ENCODE results near the gene PFKP.

PFKP gene

DNA sequence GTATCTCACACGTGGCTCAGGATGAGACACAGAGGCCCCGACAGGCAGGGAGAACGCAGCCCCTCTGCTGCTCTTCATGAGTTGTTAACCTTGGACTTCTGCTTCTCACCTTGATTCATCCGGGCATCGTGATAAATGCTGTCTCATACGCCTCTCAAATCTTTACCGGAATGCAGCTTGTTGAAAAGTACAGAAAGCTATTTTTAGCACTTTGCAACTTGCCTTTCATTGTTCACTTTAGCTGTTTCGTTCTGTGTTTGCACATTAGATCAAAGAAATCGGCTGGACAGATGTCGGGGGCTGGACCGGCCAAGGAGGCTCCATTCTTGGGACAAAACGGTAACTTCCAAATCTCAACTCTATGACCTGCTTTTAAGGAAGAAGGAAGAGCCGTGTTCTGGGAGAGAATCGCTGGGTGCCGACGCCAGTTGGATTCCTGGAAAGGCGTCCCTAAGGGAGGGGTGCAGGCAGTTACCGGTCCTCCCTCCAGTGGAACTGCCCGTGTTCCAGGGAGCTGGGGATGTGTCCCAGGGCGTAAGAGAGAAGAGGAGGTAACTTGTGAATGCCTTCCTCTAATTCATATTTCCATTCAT lies 49.3 kb downstream of the PFKP start:
- Histone ChIP-seq H3K79me2 (ENCODE audit: control insufficient read depth, low read length) (no peaks in the 10 kb centered on the region), H3K4me2 (ENCODE audit: low read length) (no peak overlapping the region), H3K27ac (ENCODE audit: low read depth, low read length) (no peak overlapping the region), H3K27me3 (ENCODE audit: control insufficient read depth, low read length) (no peaks in the 10 kb centered on the region), H3K9me3 (ENCODE audit: control insufficient read depth, insufficient read depth, low read length) (no peaks in the 10 kb centered on the region), H3F3A (ENCODE audit: control insufficient read depth, insufficient read depth) (no peaks in the 10 kb centered on the region), H3K36me3 (ENCODE audit: control insufficient read depth, low read length) (peaks cover 87% of the 10 kb centered on the region), H4K20me1 (ENCODE audit: control insufficient read depth, insufficient read depth, low read depth, low read length) (no peaks in the 10 kb centered on the region), H3K4me1 (ENCODE audit: control insufficient read depth, low read length) (no peaks in the 10 kb centered on the region), H3K4me3 (ENCODE audit: low read length) (no peak overlapping the region), H3K9me2 (replicated peaks; ENCODE audit: control insufficient read depth, low read length) (no peaks in the 10 kb centered on the region)
- TF ChIP-seq CTCF (IDR thresholded peaks at IDR 0.05; ENCODE audit: low read depth, low read length, poor library complexity, severe bottlenecking) = no peak
- TF ChIP-seq EZH2phosphoT487 (IDR thresholded peaks at IDR 0.05; ENCODE audit: borderline replicate concordance, low read length) = no peak

DNA sequence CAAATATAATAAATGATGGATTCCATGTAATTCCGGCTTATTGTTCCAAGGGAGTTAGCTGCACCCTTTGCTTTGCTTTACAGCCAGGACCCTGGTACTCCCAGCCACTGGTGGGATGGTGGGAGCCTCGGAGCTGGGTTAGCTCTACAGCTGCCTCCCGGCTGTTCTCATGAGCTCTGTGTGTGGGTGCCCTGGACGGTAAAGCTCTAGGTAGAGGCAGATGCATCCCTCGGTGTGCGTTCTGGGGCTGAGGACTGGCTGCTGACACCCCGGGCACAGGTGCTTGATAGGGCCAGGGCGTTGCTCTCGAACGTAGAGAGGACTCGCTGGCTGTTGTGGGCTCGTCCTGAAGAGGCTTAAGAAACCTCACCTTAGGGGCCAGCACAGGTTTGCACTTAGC lies 50.1 kb downstream of the PFKP start:
- H3K27me3 ChIP-seq (ENCODE audit: control insufficient read depth, low read length) = no peaks in the 10 kb centered on the region
- no peaks in the 10 kb centered on the region for H3K9me3 ChIP-seq (ENCODE audit: control insufficient read depth, insufficient read depth, low read length)
- H3K4me1 ChIP-seq (ENCODE audit: control insufficient read depth, low read length) = no peaks in the 10 kb centered on the region
- TF ChIP-seq EZH2phosphoT487 (IDR thresholded peaks at IDR 0.05; ENCODE audit: borderline replicate concordance, low read length) (no peak), CTCF (IDR thresholded peaks at IDR 0.05; ENCODE audit: low read depth, low read length, poor library complexity, severe bottlenecking) (no peak)
- no peaks in the 10 kb centered on the region for H3K79me2 ChIP-seq (ENCODE audit: control insufficient read depth, low read length)
- no peaks in the 10 kb centered on the region for H4K20me1 ChIP-seq (ENCODE audit: control insufficient read depth, insufficient read depth, low read depth, low read length)
- no peak overlapping the region for H3K4me2 ChIP-seq (ENCODE audit: low read length)
- peaks cover 86% of the 10 kb centered on the region for H3K36me3 ChIP-seq (ENCODE audit: control insufficient read depth, low read length)
- H3K4me3 ChIP-seq (ENCODE audit: low read length) = no peak overlapping the region
- no peaks in the 10 kb centered on the region for H3K9me2 ChIP-seq (replicated peaks; ENCODE audit: control insufficient read depth, low read length)
- H3K27ac ChIP-seq (ENCODE audit: low read depth, low read length) = no peak overlapping the region
- H3F3A ChIP-seq (ENCODE audit: control insufficient read depth, insufficient read depth) = no peaks in the 10 kb centered on the region

DNA sequence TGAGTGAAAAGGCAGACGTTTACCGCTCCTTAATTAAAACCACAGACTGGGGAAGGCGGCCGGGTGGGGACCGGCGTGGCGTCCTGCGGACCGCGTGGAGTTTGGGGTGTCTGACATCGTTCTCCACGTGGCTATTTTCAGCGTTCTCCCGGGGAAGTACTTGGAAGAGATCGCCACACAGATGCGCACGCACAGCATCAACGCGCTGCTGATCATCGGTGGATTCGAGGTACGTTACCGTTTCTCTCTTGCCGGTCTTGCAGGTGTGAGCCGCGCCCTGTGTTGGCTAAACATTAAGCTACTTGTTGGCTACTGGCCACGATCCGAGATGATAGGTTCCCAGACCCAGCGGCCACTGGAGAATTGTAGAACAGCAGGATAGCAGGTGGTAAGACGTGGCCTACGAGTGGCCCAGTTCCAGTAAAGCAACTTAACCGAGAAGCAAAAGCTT lies 51.3 kb downstream of the PFKP start:
- Histone ChIP-seq H3K4me1 (ENCODE audit: control insufficient read depth, low read length) (no peaks in the 10 kb centered on the region), H3F3A (ENCODE audit: control insufficient read depth, insufficient read depth) (no peaks in the 10 kb centered on the region), H3K36me3 (ENCODE audit: control insufficient read depth, low read length) (peaks cover 86% of the 10 kb centered on the region), H3K4me3 (ENCODE audit: low read length) (no peak overlapping the region), H3K9me3 (ENCODE audit: control insufficient read depth, insufficient read depth, low read length) (no peaks in the 10 kb centered on the region), H3K27me3 (ENCODE audit: control insufficient read depth, low read length) (no peaks in the 10 kb centered on the region), H3K4me2 (ENCODE audit: low read length) (no peak overlapping the region), H3K9me2 (replicated peaks; ENCODE audit: control insufficient read depth, low read length) (no peaks in the 10 kb centered on the region), H3K27ac (ENCODE audit: low read depth, low read length) (no peak overlapping the region), H4K20me1 (ENCODE audit: control insufficient read depth, insufficient read depth, low read depth, low read length) (no peaks in the 10 kb centered on the region), H3K79me2 (ENCODE audit: control insufficient read depth, low read length) (no peaks in the 10 kb centered on the region)
- TF ChIP-seq CTCF (IDR thresholded peaks at IDR 0.05; ENCODE audit: low read depth, low read length, poor library complexity, severe bottlenecking) (no peak), EZH2phosphoT487 (IDR thresholded peaks at IDR 0.05; ENCODE audit: borderline replicate concordance, low read length) (no peak)

Data from DOHH2 (cell line).